ENCODE measurements around the gene MSMP.
A peak's percentile ranks its signal among the peaks of the same experiment; 100 is the strongest.

Gene MSMP

GRCh38 chr9:35754264-35754663 is at the start of gene MSMP:
Gene MSMP, minus strand, starts transcription at chr9:35754276. Its CDS starts 147 bp downstream, at chr9:35754129.
- DNase-seq, result no peak

GRCh38 chr9:35801328-35802128 is 47.5 kb upstream of the MSMP start:
- no peak for DNase-seq

GRCh38 chr9:35800530-35800929 is 46.5 kb upstream of the MSMP start:
- DNase-seq, result no peak

GRCh38 chr9:35798658-35799374 is 44.7 kb upstream of the MSMP start:
- DNase-seq, result peak; percentile 8

GRCh38 chr9:35797311-35798109 is 43.4 kb upstream of the MSMP start:
- no peak for DNase-seq

GRCh38 chr9:35795695-35796094 is 41.6 kb upstream of the MSMP start:
- DNase-seq, result no peak

- DNase-seq, result peak; percentile 14
Observed at GRCh38 chr9:35793461-35793860, 39.4 kb upstream of the MSMP start.

- no peak for DNase-seq
Observed at GRCh38 chr9:35792826-35793225, 38.8 kb upstream of the MSMP start.

- no peak for DNase-seq
Observed at GRCh38 chr9:35792024-35792813, 38.1 kb upstream of the MSMP start.

- no peak for DNase-seq
Observed at GRCh38 chr9:35791297-35791921, 37.3 kb upstream of the MSMP start, which contains the start of gene NPR2. Gene NPR2, plus strand, starts transcription at chr9:35791591. Its CDS starts 818 bp downstream, at chr9:35792409.

- DNase-seq, result peak; percentile 79
Observed at GRCh38 chr9:35790385-35791296, 36.6 kb upstream of the MSMP start.

GRCh38 chr9:35790025-35790384 is 35.9 kb upstream of the MSMP start:
- DNase-seq, result no peak

- DNase-seq, result no peak
Observed at GRCh38 chr9:35789541-35789940, 35.5 kb upstream of the MSMP start.

GRCh38 chr9:35783418-35783817 is 29.3 kb upstream of the MSMP start:
- DNase-seq, result no peak

- DNase-seq, result peak; percentile 16
Observed at GRCh38 chr9:35781066-35781465, 27.0 kb upstream of the MSMP start.

GRCh38 chr9:35778496-35778895 is 24.4 kb upstream of the MSMP start:
- DNase-seq, result no peak

GRCh38 chr9:35776018-35776417 is 21.9 kb upstream of the MSMP start:
- DNase-seq, result peak; percentile 95

GRCh38 chr9:35774907-35775635 is 21.0 kb upstream of the MSMP start:
- DNase-seq, result peak; percentile 88

- peak; percentile 85 for DNase-seq
Observed at GRCh38 chr9:35771943-35772342, 17.9 kb upstream of the MSMP start.

- DNase-seq, result peak; percentile 93
Observed at GRCh38 chr9:35771534-35771933, 17.5 kb upstream of the MSMP start.

Measured in NCI-H69 (cell line).